Neuronal stem cell (in vitro differentiated cells): ENCODE measurements around the gene KRTAP13-2. TPM values are rescaled to one million over a fixed set of nuclear protein-coding genes. Genes with fewer than 3 reads are reported as not detected.

Experiments
- DNase-seq: peaks from one replicate; pipeline ENCODE4 v3.0.0-alpha.2; 2013; ENCODE audit warnings: low spot score
- H2AFZ ChIP-seq: one replicate; pipeline ENCODE4 v1.6.1; 2013; ENCODE audit warnings: mild to moderate bottlenecking, low read length, inconsistent platforms
- H2AK5ac ChIP-seq: 2 replicates; pipeline ENCODE4 v1.6.1; 2013; ENCODE audit warnings: low read depth, mild to moderate bottlenecking, inconsistent platforms, low read length, moderate library complexity, mixed read lengths
- H2BK120ac ChIP-seq: 2 replicates; pipeline ENCODE4 v1.6.1; 2013; ENCODE audit warnings: low read depth, mild to moderate bottlenecking, inconsistent platforms, low read length, moderate library complexity, mixed read lengths
- H2BK12ac ChIP-seq: one replicate; pipeline ENCODE4 v1.6.1; 2013; ENCODE audit warnings: low read length, inconsistent platforms
- H2BK15ac ChIP-seq: 2 replicates; pipeline ENCODE4 v1.6.1; 2013; ENCODE audit warnings: mild to moderate bottlenecking, low read length, inconsistent platforms, mixed read lengths
- H2BK5ac ChIP-seq: one replicate; pipeline ENCODE4 v1.6.1; 2013; ENCODE audit warnings: inconsistent platforms, mild to moderate bottlenecking, low read length, moderate library complexity
- H3K14ac ChIP-seq: one replicate; pipeline ENCODE4 v1.6.1; 2013; ENCODE audit warnings: low read length, inconsistent platforms
- H3K18ac ChIP-seq: 2 replicates; pipeline ENCODE4 v1.6.1; 2013; ENCODE audit warnings: low read length, inconsistent platforms
- H3K23ac ChIP-seq: 2 replicates; pipeline ENCODE4 v1.6.1; 2013; ENCODE audit warnings: low read depth, mild to moderate bottlenecking, mixed read lengths, low read length, inconsistent platforms; ENCODE audit not compliant: poor library complexity
- H3K27ac ChIP-seq: replicated peaks from 3 replicates; pipeline ENCODE4 v1.5.1; 2013; ENCODE audit warnings: low read length, inconsistent platforms
- H3K27me3 ChIP-seq, 3 experiments: 2 replicates each; pipeline ENCODE4 v1.6.1; 2013; ENCODE audit warnings: low read length in 3 of 3, mild to moderate bottlenecking in 2 of 3, inconsistent platforms in 1 of 3, low read depth in 1 of 3, mixed read lengths in 1 of 3, moderate library complexity in 1 of 3; ENCODE audit not compliant: control insufficient read depth in 3 of 3, insufficient read depth in 3 of 3
- H3K36me3 ChIP-seq, 2 donors: replicated peaks in 1 of 2; 2 replicates each; pipeline ENCODE4 v1.6.1; 2013; ENCODE audit warnings: low read length in 2 of 2; ENCODE audit not compliant: control insufficient read depth in 2 of 2, insufficient read depth in 2 of 2
- H3K4ac ChIP-seq: 2 replicates; pipeline ENCODE4 v1.6.1; 2013; ENCODE audit warnings: inconsistent platforms, mild to moderate bottlenecking, low read length, moderate library complexity
- H3K4me1 ChIP-seq, 2 donors: 1 replicate in 1 of 2; 2 replicates in 1 of 2; pipeline ENCODE4 v1.6.1; 2013; ENCODE audit warnings: low read length in 2 of 2, low read depth in 1 of 2; ENCODE audit not compliant: control insufficient read depth in 2 of 2, insufficient read depth in 1 of 2
- H3K4me2 ChIP-seq: one replicate; pipeline ENCODE4 v1.6.1; 2013; ENCODE audit warnings: mild to moderate bottlenecking, low read length, inconsistent platforms; ENCODE audit not compliant: insufficient read depth, poor library complexity, severe bottlenecking
- H3K4me3 ChIP-seq, 2 donors: 2 replicates each; pipeline ENCODE4 v1.5.1; 2013; ENCODE audit warnings: low read length in 2 of 2, mild to moderate bottlenecking in 2 of 2, inconsistent platforms in 1 of 2, moderate library complexity in 1 of 2
- H3K79me1 ChIP-seq: one replicate; pipeline ENCODE4 v1.6.1; 2013; ENCODE audit warnings: low read depth, mild to moderate bottlenecking, inconsistent platforms, low read length, moderate library complexity
- H3K9ac ChIP-seq: one replicate; pipeline ENCODE4 v1.6.1; 2013; ENCODE audit warnings: mild to moderate bottlenecking, low read depth, low read length, inconsistent platforms; ENCODE audit not compliant: poor library complexity
- H3K9me3 ChIP-seq, 2 donors: replicated peaks in 1 of 2; 2 replicates each; pipeline versions ENCODE3 to v1.6.1; 2013; ENCODE audit warnings: low read length in 2 of 2, mild to moderate bottlenecking in 2 of 2, inconsistent platforms in 1 of 2, low read depth in 1 of 2, mixed read lengths in 1 of 2, moderate library complexity in 1 of 2; ENCODE audit not compliant: control insufficient read depth in 2 of 2, insufficient read depth in 1 of 2
- H4K8ac ChIP-seq: one replicate; pipeline ENCODE4 v1.6.1; 2013; ENCODE audit warnings: low read depth, mild to moderate bottlenecking, inconsistent platforms, low read length, moderate library complexity
- H4K91ac ChIP-seq: one replicate; pipeline ENCODE4 v1.6.1; 2013; ENCODE audit warnings: low read length, low read depth, mild to moderate bottlenecking, inconsistent platforms; ENCODE audit not compliant: poor library complexity
- small RNA-seq: library from polyadenylated mRNA; stranded (forward); fragments of <200 nt; extraction: miRNeasy Mini kit (QIAGEN cat#:217004); gene quantifications from one replicate; pipeline ENCODE3, GENCODE V24; 2013; ENCODE audit not compliant: insufficient read depth

Gene KRTAP13-2

GRCh38 chr21:30326390-30326789 lies 45.7 kb downstream of the KRTAP13-2 start:
- no peak overlapping the region for H2BK15ac ChIP-seq

More at GRCh38 chr21:30326390-30326789, 45.7 kb downstream of the KRTAP13-2 start:
- no peak for DNase-seq
- Histone ChIP-seq H3K36me3 (no peaks in the 10 kb centered on the region), H2BK12ac (no peak overlapping the region), H2AK5ac (no peak overlapping the region), H4K91ac (no peak overlapping the region), H3K79me1 (no peaks in the 10 kb centered on the region), H3K18ac (no peak overlapping the region), H3K4me1 (no peaks in the 10 kb centered on the region), H2AFZ (no peak overlapping the region), H2BK5ac (no peak overlapping the region), H3K4me2 (no peak overlapping the region), H3K14ac (no peak overlapping the region), H3K27ac (no peak overlapping the region), H2BK120ac (no peak overlapping the region), H4K8ac (no peak overlapping the region), H3K9me3 (peaks cover 0 to 2% of the 10 kb centered on the region in 2 donors), H3K4me3 (no peak overlapping the region), H3K27me3 (no peaks in the 10 kb centered on the region), H3K4ac (no peak overlapping the region), H3K23ac (no peak overlapping the region), H3K9ac (no peak overlapping the region)

Small RNA genes within 50 kb of the gene (small RNA-seq; reads per million reads assigned to genes)
- gene KRTAP23-1 (not detected), gene MIR4327 (not detected)
